K562 (cell line): ENCODE data around the gene ZNF689. TPM values are rescaled to one million over a fixed set of nuclear protein-coding genes. Genes with fewer than 3 reads are reported as not detected.

Experiments
- ARHGAP35 ChIP-seq: fragments of 450-650 bp; IDR thresholded peaks from 2 replicates; pipeline ENCODE4 v1.6.1; 2018; ENCODE audit not compliant: partially characterized antibody
- ARID1B ChIP-seq: fragments of 450-650 bp; IDR thresholded peaks from 2 replicates; pipeline ENCODE4 v1.6.1; 2016; ENCODE audit warnings: antibody characterized with exemption, mild to moderate bottlenecking, inconsistent platforms
- BHLHE40 ChIP-seq: IDR thresholded peaks from 2 replicates; pipeline ENCODE4 v1.6.1; 2011; ENCODE audit warnings: low read length, improper control_type of control experiment
- CBX3 ChIP-seq, 2 experiments: IDR thresholded peaks; 1 replicate in 1 of 2; 2 replicates in 1 of 2; pipeline ENCODE4 v1.6.1; 2012; ENCODE audit warnings: inconsistent platforms in 2 of 2, low read length in 2 of 2, borderline replicate concordance in 1 of 2, control low read depth in 1 of 2
- E2F8 ChIP-seq: fragments of 450-650 bp; IDR thresholded peaks from 2 replicates; pipeline ENCODE4 v1.7.1; 2018; ENCODE audit warnings: mild to moderate bottlenecking, low read depth; ENCODE audit not compliant: partially characterized antibody
- ETS2 ChIP-seq: IDR thresholded peaks from 2 replicates; pipeline ENCODE4 v1.6.1; 2016; ENCODE audit warnings: borderline replicate concordance, missing genetic modification characterization, mild to moderate bottlenecking, moderate library complexity, missing compliant biosample characterization; ENCODE audit not compliant: poor library complexity, severe bottlenecking
- GABPB2 ChIP-seq: fragments of 250-450 bp; sonication (Bioruptor Pico); conservative IDR thresholded peaks from 2 replicates; pipeline ENCODE4 v1.5.1; 2021; ENCODE audit warnings: mild to moderate bottlenecking
- GATA2 ChIP-seq: sonication (generic); formaldehyde crosslinking; IDR thresholded peaks from 2 replicates; pipeline ENCODE4 v1.4.0; 2020; ENCODE audit warnings: mild to moderate bottlenecking, missing genetic modification reagents
- HLTF ChIP-seq: fragments of 450-650 bp; IDR thresholded peaks from 2 replicates; pipeline ENCODE4 v1.6.1; 2016
- HNRNPK ChIP-seq: fragments of 200-400 bp; formaldehyde crosslinking; IDR thresholded peaks from one replicate; pipeline ENCODE4 v1.6.1; 2018; ENCODE audit warnings: mild to moderate bottlenecking, low read depth, low read length; ENCODE audit not compliant: poor library complexity, severe bottlenecking
- MBD2 ChIP-seq: sonication (generic); IDR thresholded peaks from 2 replicates; pipeline ENCODE4 v1.6.1; 2016; ENCODE audit warnings: low read depth, borderline replicate concordance
- PHF21A ChIP-seq: fragments of 450-650 bp; IDR thresholded peaks from 2 replicates; pipeline ENCODE4 v1.6.1; 2017; ENCODE audit warnings: low read depth, borderline replicate concordance
- RBM25 ChIP-seq: fragments of 200-400 bp; formaldehyde crosslinking; IDR thresholded peaks from 2 replicates; pipeline ENCODE4 v1.6.1; 2018; ENCODE audit warnings: low read length, low read depth, moderate library complexity; ENCODE audit not compliant: severe bottlenecking
- RHOXF2B ChIP-seq: fragments of 250-450 bp; sonication (Bioruptor Pico); conservative IDR thresholded peaks from 2 replicates; pipeline ENCODE4 v1.5.1; 2021
- WHSC1 ChIP-seq: IDR thresholded peaks from one replicate; pipeline ENCODE4 v1.6.1; 2012; ENCODE audit warnings: low read length, control low read depth, inconsistent platforms
- ZC3H4 ChIP-seq: sonication (generic); formaldehyde crosslinking; IDR thresholded peaks from 2 replicates; pipeline ENCODE4 v1.9.0; 2021; ENCODE audit warnings: missing genetic modification reagents, borderline replicate concordance
- ZNF134 ChIP-seq: fragments of 250-450 bp; sonication (Bioruptor Pico); conservative IDR thresholded peaks from 2 replicates; pipeline ENCODE4 v1.4.0; 2020
- ZNF324 ChIP-seq: fragments of 250-450 bp; sonication (Bioruptor Pico); IDR thresholded peaks from 2 replicates; pipeline ENCODE4 v1.4.0; 2020; ENCODE audit warnings: mild to moderate bottlenecking
- ZNF584 ChIP-seq: fragments of 200-800 bp; sonication (Bioruptor generic); IDR thresholded peaks from 2 replicates; pipeline ENCODE4 v1.6.1; 2016; ENCODE audit warnings: low read depth, mild to moderate bottlenecking, missing genetic modification characterization, missing compliant biosample characterization
- polyA plus RNA-seq, 8 experiments: library from polyadenylated mRNA; depleted of rRNA in 4 of 8; stranded (reverse) in 5 of 8; unstranded in 3 of 8; fragments of >200 nt; fragmentation: Nextera tagmentation in 2 of 8; fragmentation: Illumina TruSeq in 1 of 8; extraction: Ambion mirVana in 2 of 8; extraction: Trizol in 1 of 8; gene quantifications; 2 replicates each; pipeline versions ENCODE4 v1.2.1 to v1.2.3, GENCODE V29; 2011 to 2014; ENCODE audit warnings: inconsistent platforms in 1 of 8, missing spikeins in 1 of 8
- total RNA-seq, 7 experiments: library from RNA; depleted of rRNA in 6 of 7; stranded (reverse); fragments of >200 nt in 6 of 7; fragmentation: Illumina TruSeq in 2 of 7; extraction: Trizol in 2 of 7; gene quantifications; 2 replicates each; pipeline versions ENCODE4 v1.2.1 to v1.2.3, GENCODE V29; 2011 to 2021; ENCODE audit warnings: low replicate concordance in 1 of 7
- TF ChIP-seq, protein P1 (sequence below): fragments of 450-650 bp; formaldehyde crosslinking; IDR thresholded peaks from 2 replicates; pipeline ENCODE4 v1.4.0; 2020; ENCODE audit warnings: mild to moderate bottlenecking
- TF ChIP-seq, protein P2 (sequence below): sonication (generic); formaldehyde crosslinking; IDR thresholded peaks from 2 replicates; pipeline ENCODE4 v1.8.1; 2023; ENCODE audit warnings: mild to moderate bottlenecking, missing genetic modification reagents
- TF ChIP-seq, protein P3 (sequence below): fragments of 450-650 bp; IDR thresholded peaks from 2 replicates; pipeline ENCODE4 v1.6.1; 2016

The ZNF689 gene
- total and polyA plus RNA-seq, 9 of the 15 experiments (the other 6 are each of a cell fraction or from before 2014, with no cell fraction given), result 5.4 to 15.4 (median 10.8) TPM

- TF ChIP-seq, protein P1, sequence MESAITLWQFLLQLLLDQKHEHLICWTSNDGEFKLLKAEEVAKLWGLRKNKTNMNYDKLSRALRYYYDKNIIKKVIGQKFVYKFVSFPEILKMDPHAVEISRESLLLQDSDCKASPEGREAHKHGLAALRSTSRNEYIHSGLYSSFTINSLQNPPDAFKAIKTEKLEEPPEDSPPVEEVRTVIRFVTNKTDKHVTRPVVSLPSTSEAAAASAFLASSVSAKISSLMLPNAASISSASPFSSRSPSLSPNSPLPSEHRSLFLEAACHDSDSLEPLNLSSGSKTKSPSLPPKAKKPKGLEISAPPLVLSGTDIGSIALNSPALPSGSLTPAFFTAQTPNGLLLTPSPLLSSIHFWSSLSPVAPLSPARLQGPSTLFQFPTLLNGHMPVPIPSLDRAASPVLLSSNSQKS (CRISPR knock-in tag), result no peak
- TF ChIP-seq RHOXF2B (no peak), PHF21A (0 out of 2 replicates have a peak, but pooled peaks have one; percentile 17), GATA2 (CRISPR knock-in tag) (no peak), WHSC1 (no peak), ZNF134 (CRISPR knock-in tag) (no peak), ETS2 (tag) (no peak), ARID1B (peak; percentile 46; the same call in 1 of the 2 replicates), GABPB2 (no peak), ZNF584 (CRISPR knock-in tag) (no peak), ARHGAP35 (no peak), ZNF324 (CRISPR knock-in tag) (no peak), BHLHE40 (peak; percentile 65; the same call in 1 of the 2 replicates), RBM25 (peak; percentile 53), MBD2 (peak; percentile 86), HNRNPK (no peak), CBX3 (IDR thresholded peaks at IDR 0.05; ENCODE audit: borderline replicate concordance in 1 of 2, low read length in 2 of 2) (no peak), ZC3H4 (no peak), E2F8 (no peak), HLTF (peak; percentile 84; the same call in 1 of the 2 replicates)
- TF ChIP-seq, protein P2, sequence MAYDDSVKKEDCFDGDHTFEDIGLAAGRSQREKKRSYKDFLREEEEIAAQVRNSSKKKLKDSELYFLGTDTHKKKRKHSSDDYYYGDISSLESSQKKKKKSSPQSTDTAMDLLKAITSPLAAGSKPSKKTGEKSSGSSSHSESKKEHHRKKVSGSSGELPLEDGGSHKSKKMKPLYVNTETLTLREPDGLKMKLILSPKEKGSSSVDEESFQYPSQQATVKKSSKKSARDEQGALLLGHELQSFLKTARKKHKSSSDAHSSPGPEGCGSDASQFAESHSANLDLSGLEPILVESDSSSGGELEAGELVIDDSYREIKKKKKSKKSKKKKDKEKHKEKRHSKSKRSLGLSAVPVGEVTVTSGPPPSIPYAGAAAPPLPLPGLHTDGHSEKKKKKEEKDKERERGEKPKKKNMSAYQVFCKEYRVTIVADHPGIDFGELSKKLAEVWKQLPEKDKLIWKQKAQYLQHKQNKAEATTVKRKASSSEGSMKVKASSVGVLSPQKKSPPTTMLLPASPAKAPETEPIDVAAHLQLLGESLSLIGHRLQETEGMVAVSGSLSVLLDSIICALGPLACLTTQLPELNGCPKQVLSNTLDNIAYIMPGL, result peak; percentile 81; the same call in 1 of the 2 replicates
- TF ChIP-seq, protein P3, sequence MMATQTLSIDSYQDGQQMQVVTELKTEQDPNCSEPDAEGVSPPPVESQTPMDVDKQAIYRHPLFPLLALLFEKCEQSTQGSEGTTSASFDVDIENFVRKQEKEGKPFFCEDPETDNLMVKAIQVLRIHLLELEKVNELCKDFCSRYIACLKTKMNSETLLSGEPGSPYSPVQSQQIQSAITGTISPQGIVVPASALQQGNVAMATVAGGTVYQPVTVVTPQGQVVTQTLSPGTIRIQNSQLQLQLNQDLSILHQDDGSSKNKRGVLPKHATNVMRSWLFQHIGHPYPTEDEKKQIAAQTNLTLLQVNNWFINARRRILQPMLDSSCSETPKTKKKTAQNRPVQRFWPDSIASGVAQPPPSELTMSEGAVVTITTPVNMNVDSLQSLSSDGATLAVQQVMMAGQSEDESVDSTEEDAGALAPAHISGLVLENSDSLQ, result peak; percentile 86
These were observed 47.9 kb upstream of the ZNF689 start, which contains the start of gene FBRS (continued) for GRCh38 chr16:30657866-30658730.
